SK-N-SH (cell line): ENCODE data around the gene OTUD4.

ENCODE experiments used
- CTCF ChIP-seq: fragments of 200-600 bp; sonication (generic); IDR thresholded peaks from 2 replicates; pipeline ENCODE4 v1.6.1; 2017; ENCODE audit warnings: antibody characterized with exemption, mild to moderate bottlenecking, moderate library complexity
- ELF1 ChIP-seq: IDR thresholded peaks from 2 replicates; pipeline ENCODE4 v1.4.0; 2012
- MAX ChIP-seq: IDR thresholded peaks from 2 replicates; pipeline ENCODE4 v1.4.0; 2012; ENCODE audit warnings: low read depth
- RFX5 ChIP-seq: IDR thresholded peaks from 2 replicates; pipeline ENCODE4 v1.6.1; 2012; ENCODE audit warnings: mild to moderate bottlenecking, improper control_type of control experiment, low read length
- SIN3A ChIP-seq: IDR thresholded peaks from 2 replicates; pipeline ENCODE4 v1.6.1; 2012; ENCODE audit warnings: low read depth, mild to moderate bottlenecking, low read length, moderate library complexity, borderline replicate concordance
- SMC3 ChIP-seq: IDR thresholded peaks from 2 replicates; pipeline ENCODE4 v1.6.1; 2012; ENCODE audit warnings: low read depth, low read length, improper control_type of control experiment
- TCF12 ChIP-seq: IDR thresholded peaks from 2 replicates; pipeline ENCODE4 v1.4.0; 2012

GRCh38 chr4:145168581-145169187 lies 11.7 kb downstream of the OTUD4 start:
- no peak for TF ChIP-seq CTCF
- TF ChIP-seq TCF12 = no peak
- no peak for TF ChIP-seq SMC3
- no peak for TF ChIP-seq SIN3A
- no peak for TF ChIP-seq ELF1
- no peak for TF ChIP-seq MAX
- TF ChIP-seq RFX5 = no peak
